Panc1 (cell line): ENCODE results near the gene KYNU. TPM values are rescaled to one million over a fixed set of nuclear protein-coding genes. Genes with fewer than 3 reads are reported as not detected.

ENCODE experiments used
- ATAC-seq: fragments of 200-7000 bp; cut with Tn5 transposase; 2 replicates; pipeline ENCODE4 v1.9.1; 2020; ENCODE audit warnings: mild to moderate bottlenecking, moderate library complexity
- BruUV-seq: library from RNA; stranded (reverse); fragments of 400-500 nt; replicated peaks from 2 replicates; lab custom pipeline; 2021; lab: Mats Ljungman, UMichigan
- CTCF ChIA-PET: fragments of 300-600 bp; sonication (Branson Sonifier 250); formaldehyde crosslinking; loops from one replicate; lab custom pipeline; 2022; ENCODE audit warnings: antibody characterized with exemption; lab: Charles Lee
- POLR2A ChIA-PET: fragments of 300-600 bp; sonication (Branson Sonifier 250); formaldehyde crosslinking; loops from one replicate; lab custom pipeline; 2022; ENCODE audit warnings: antibody characterized with exemption; lab: Charles Lee
- DNase-seq: peaks from one replicate; pipeline ENCODE4 v3.0.0-alpha.2; 2010; ENCODE audit warnings: low read depth, low spot score
- H3K27ac ChIP-seq: 2 replicates; pipeline ENCODE4 v1.5.1; 2011; ENCODE audit warnings: mild to moderate bottlenecking, low read length, inconsistent platforms
- H3K27me3 ChIP-seq: fragments of 200-500 bp; sonication (Bioruptor generic); 2 replicates; pipeline ENCODE4 v1.6.0; 2014; ENCODE audit warnings: low read length, inconsistent platforms; ENCODE audit not compliant: control insufficient read depth, insufficient read depth
- H3K36me3 ChIP-seq: fragments of 200-500 bp; sonication (Bioruptor generic); 2 replicates; pipeline ENCODE4 v1.5.1; 2014; ENCODE audit warnings: inconsistent platforms, mild to moderate bottlenecking, low read length, moderate library complexity; ENCODE audit not compliant: control insufficient read depth, insufficient read depth
- H3K4me1 ChIP-seq: 2 replicates; pipeline ENCODE4 v1.5.1; 2011; ENCODE audit warnings: inconsistent platforms, mild to moderate bottlenecking, low read length, moderate library complexity; ENCODE audit not compliant: control insufficient read depth, insufficient read depth
- H3K4me3 ChIP-seq, 2 experiments: 2 replicates each; pipeline ENCODE4 v1.5.1; 2011 to 2012; ENCODE audit warnings: low read depth in 2 of 2, low read length in 2 of 2, mild to moderate bottlenecking in 2 of 2, inconsistent platforms in 1 of 2, moderate library complexity in 1 of 2
- H3K9me3 ChIP-seq: fragments of 200-500 bp; sonication (Bioruptor generic); 2 replicates; pipeline ENCODE4 v1.5.1; 2014; ENCODE audit warnings: low read depth, mild to moderate bottlenecking, inconsistent platforms, low read length, moderate library complexity; ENCODE audit not compliant: control insufficient read depth, insufficient read depth
- POLR2AphosphoS5 ChIP-seq: IDR thresholded peaks from 2 replicates; pipeline ENCODE4 v1.6.1; 2012; ENCODE audit warnings: mild to moderate bottlenecking, low read depth, low read length, moderate library complexity
- REST ChIP-seq, 2 experiments: IDR thresholded peaks; 2 replicates each; pipeline ENCODE4 v1.6.1; 2011 to 2012; ENCODE audit warnings: low read depth in 2 of 2, control low read depth in 1 of 2, low read length in 1 of 2, mild to moderate bottlenecking in 1 of 2, moderate library complexity in 1 of 2; ENCODE audit not compliant: insufficient read depth in 1 of 2
- SIN3A ChIP-seq: IDR thresholded peaks from 2 replicates; pipeline ENCODE4 v1.6.1; 2012; ENCODE audit warnings: low read depth, mild to moderate bottlenecking, low read length, moderate library complexity, borderline replicate concordance; ENCODE audit not compliant: insufficient read depth
- TCF7L2 ChIP-seq: IDR thresholded peaks from 2 replicates; pipeline ENCODE4 v1.6.1; 2011; ENCODE audit warnings: mild to moderate bottlenecking, low read depth, low read length, inconsistent platforms
- in situ Hi-C: cut with HindIII; loops from 2 replicates; pipeline ENCODE4 v1.10.0; 2016; ENCODE audit warnings: low sequenced_read_pairs, low pct_unique_long_range_greater_than_20kb
- intact Hi-C: fragments of 100-400 bp; cut with micrococcal nuclease; formaldehyde crosslinking; loops from one replicate; pipeline ENCODE4 v1.10.0; 2022; ENCODE audit not compliant: unreplicated experiment
- total RNA-seq: library from RNA; stranded (reverse); gene quantifications from one replicate; pipeline ENCODE4 v1.2.1, GENCODE V29; 2021; ENCODE audit not compliant: unreplicated experiment
- TF ChIP-seq, protein P1 (sequence below): fragments of 450-650 bp; IDR thresholded peaks from 2 replicates; pipeline ENCODE4 v1.5.1; 2017; ENCODE audit warnings: mild to moderate bottlenecking

KYNU gene
- total RNA-seq, 1 experiment from 2014 or later, result not detected

DNA sequence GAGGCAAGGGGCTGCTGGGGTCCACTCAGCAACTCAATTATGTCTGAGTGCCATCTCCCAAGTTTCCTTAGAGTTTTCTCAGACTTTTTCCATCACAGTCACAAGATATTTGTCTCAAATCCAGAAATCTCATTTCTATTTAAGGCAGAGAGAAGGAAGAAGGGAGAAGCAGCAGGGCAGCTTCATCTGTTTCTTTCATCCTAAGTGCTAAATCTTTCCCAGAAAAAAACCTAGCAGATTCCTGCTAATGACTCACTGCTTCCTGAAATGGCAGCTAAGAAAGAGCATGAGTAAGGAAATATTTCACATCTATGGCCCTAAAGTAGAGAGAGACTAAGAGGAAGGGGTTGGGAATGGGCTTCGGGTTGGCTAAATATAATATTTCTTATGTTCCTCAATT lies 88.0 kb downstream of the KYNU start:
- no TSS peak for BruUV-seq
- H3K36me3 ChIP-seq, result no peaks in the 10 kb centered on the region
- H3K4me3 ChIP-seq, result no peak overlapping the region
- H3K27me3 ChIP-seq, result no peaks in the 10 kb centered on the region
- no peaks in the 10 kb centered on the region for H3K9me3 ChIP-seq
- in situ Hi-C loops, result no loop called here
- DNase-seq, result no peak
- ChIA-PET CTCF (no interaction called here), POLR2A (no interaction called here)
- H3K27ac ChIP-seq, result no peak overlapping the region
- no peak for ATAC-seq
- H3K4me1 ChIP-seq, result no peaks in the 10 kb centered on the region
- intact Hi-C loops, result no loop called here
- no peak for TF ChIP-seq TCF7L2
- TF ChIP-seq, protein P1, sequence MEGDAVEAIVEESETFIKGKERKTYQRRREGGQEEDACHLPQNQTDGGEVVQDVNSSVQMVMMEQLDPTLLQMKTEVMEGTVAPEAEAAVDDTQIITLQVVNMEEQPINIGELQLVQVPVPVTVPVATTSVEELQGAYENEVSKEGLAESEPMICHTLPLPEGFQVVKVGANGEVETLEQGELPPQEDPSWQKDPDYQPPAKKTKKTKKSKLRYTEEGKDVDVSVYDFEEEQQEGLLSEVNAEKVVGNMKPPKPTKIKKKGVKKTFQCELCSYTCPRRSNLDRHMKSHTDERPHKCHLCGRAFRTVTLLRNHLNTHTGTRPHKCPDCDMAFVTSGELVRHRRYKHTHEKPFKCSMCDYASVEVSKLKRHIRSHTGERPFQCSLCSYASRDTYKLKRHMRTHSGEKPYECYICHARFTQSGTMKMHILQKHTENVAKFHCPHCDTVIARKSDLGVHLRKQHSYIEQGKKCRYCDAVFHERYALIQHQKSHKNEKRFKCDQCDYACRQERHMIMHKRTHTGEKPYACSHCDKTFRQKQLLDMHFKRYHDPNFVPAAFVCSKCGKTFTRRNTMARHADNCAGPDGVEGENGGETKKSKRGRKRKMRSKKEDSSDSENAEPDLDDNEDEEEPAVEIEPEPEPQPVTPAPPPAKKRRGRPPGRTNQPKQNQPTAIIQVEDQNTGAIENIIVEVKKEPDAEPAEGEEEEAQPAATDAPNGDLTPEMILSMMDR, result no peak
- TF ChIP-seq POLR2AphosphoS5, result no peak
- no peak for TF ChIP-seq REST (IDR thresholded peaks at IDR 0.05; ENCODE audit: insufficient read depth in 1 of 2, low read depth in 2 of 2, low read length in 1 of 2)
- TF ChIP-seq SIN3A, result no peak

DNA sequence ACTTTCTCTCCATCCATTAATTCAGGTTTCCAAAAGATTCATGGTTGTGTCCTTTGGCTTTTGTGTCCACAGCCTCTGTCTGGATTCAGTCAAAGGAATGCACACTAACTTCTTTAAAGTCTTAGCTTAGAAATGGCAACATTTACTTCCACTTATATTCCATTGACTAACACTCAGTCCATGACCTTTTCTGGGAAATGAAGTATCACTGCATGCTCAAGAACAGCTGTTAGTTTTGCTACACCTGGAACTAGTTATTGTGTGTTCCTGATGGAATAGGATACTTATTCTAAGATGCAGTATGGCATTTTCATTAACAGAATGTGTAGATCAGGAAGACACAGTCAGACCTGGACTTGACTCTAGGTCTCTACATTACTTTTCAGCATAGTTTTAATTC lies 88.8 kb downstream of the KYNU start:
- in situ Hi-C loops (no loop called here), intact Hi-C loops (no loop called here)
- CTCF ChIA-PET, result no interaction called here
- Histone ChIP-seq H3K4me3 (no peak overlapping the region), H3K36me3 (no peaks in the 10 kb centered on the region), H3K9me3 (no peaks in the 10 kb centered on the region), H3K27ac (no peak overlapping the region), H3K27me3 (no peaks in the 10 kb centered on the region), H3K4me1 (no peaks in the 10 kb centered on the region)
- BruUV-seq, result no TSS peak
- POLR2A ChIA-PET, result no interaction called here
- no peak for DNase-seq
- TF ChIP-seq TCF7L2, result no peak
- TF ChIP-seq, protein P1, result no peak
- TF ChIP-seq REST (IDR thresholded peaks at IDR 0.05; ENCODE audit: insufficient read depth in 1 of 2, low read depth in 2 of 2, low read length in 1 of 2), result no peak
- TF ChIP-seq SIN3A, result no peak
- no peak for TF ChIP-seq POLR2AphosphoS5
- ATAC-seq, result no peak
